Keratinocyte (primary cell): ENCODE measurements around the gene MCF2L2.

Experiments
- EZH2 ChIP-seq: IDR thresholded peaks from one replicate; pipeline ENCODE4 v1.6.1; 2012; ENCODE audit warnings: inconsistent platforms, mild to moderate bottlenecking, low read length, moderate library complexity
- TF ChIP-seq, protein P1 (sequence below), 3 experiments: IDR thresholded peaks in 1 of 3; conservative IDR thresholded peaks in 1 of 3; optimal IDR thresholded peaks in 1 of 3; 2 replicates in 2 of 3; 3 replicates in 1 of 3; pipeline versions ENCODE3 to v1.5.1; 2011; ENCODE audit warnings: low read length in 3 of 3, mild to moderate bottlenecking in 3 of 3, moderate library complexity in 2 of 3, control low read depth in 1 of 3, inconsistent platforms in 1 of 3; ENCODE audit not compliant: insufficient read depth in 2 of 3; ENCODE audit errors: extremely low read depth in 1 of 3

DNA sequence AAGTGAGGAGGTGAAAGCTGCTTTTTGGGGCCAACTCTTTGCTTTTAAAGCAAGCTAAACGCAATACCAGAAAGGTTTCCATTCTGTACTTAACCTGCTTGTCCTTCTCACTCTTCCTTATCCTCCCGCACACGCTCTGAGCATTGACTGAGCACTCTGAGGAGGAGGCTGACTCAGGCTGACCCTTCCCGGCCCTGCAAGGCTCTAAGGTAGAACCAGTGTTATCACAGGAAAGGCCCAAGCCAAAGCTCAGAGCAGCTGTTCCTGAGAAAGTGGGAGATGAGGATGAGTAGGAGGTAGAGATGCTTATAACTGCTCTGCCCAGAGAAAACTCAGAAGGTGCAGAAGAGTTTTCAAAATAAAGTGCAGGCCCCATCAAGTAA lies 173.1 kb downstream of the MCF2L2 start:
- TF ChIP-seq, protein P1, sequence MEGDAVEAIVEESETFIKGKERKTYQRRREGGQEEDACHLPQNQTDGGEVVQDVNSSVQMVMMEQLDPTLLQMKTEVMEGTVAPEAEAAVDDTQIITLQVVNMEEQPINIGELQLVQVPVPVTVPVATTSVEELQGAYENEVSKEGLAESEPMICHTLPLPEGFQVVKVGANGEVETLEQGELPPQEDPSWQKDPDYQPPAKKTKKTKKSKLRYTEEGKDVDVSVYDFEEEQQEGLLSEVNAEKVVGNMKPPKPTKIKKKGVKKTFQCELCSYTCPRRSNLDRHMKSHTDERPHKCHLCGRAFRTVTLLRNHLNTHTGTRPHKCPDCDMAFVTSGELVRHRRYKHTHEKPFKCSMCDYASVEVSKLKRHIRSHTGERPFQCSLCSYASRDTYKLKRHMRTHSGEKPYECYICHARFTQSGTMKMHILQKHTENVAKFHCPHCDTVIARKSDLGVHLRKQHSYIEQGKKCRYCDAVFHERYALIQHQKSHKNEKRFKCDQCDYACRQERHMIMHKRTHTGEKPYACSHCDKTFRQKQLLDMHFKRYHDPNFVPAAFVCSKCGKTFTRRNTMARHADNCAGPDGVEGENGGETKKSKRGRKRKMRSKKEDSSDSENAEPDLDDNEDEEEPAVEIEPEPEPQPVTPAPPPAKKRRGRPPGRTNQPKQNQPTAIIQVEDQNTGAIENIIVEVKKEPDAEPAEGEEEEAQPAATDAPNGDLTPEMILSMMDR (optimal IDR thresholded peaks at IDR 0.05 in 1 of 3, IDR thresholded peaks at IDR 0.05 in 1 of 3, conservative IDR thresholded peaks at IDR 0.05 in 1 of 3; ENCODE audit: extremely low read depth in 1 of 3, insufficient read depth in 2 of 3, low read length in 3 of 3): no peak
- no peak for TF ChIP-seq EZH2
